ENCODE results near the gene URGCP.

The URGCP gene

DNA sequence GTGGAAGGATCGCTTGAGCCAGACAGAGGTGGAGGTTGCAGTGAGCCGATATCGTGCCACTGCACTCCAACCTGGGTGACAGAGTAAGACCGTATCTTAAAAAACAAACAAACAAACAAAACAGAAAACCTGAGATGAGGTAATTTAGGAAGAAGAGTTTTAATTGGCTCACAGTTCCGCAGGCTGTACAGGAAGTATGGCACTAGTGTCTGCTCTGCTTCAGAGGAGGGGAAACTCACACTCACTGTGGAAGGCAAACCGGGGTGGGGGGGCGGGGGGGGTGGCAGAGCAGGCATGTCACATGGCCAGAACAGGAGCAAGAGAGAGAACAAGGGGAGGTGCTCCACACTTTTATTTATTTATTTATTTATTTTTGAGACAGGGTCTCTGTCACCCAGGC is 24.9 kb upstream of the URGCP start:
- Histone ChIP-seq H3K27me3 (replicated peaks in 2 of 5; ENCODE audit: control insufficient read depth in 4 of 5, insufficient read depth in 5 of 5, low read length in 4 of 5) (no peaks in the 10 kb centered on the region), H3K4me3 (ENCODE audit: control insufficient read depth in 1 of 7, extremely low read depth in 1 of 7, insufficient read depth in 4 of 7, low read depth in 2 of 7, low read length in 6 of 7) (no peak overlapping the region), H3K36me3 (ENCODE audit: control insufficient read depth in 4 of 4, insufficient read depth in 4 of 4, low read length in 3 of 4) (no peaks in the 10 kb centered on the region), H3K4me1 (ENCODE audit: control extremely low read depth in 1 of 4, control insufficient read depth in 4 of 4, insufficient read depth in 4 of 4, low read length in 3 of 4) (peaks cover 3 to 10% (median 8%) of the 10 kb centered on the region in 4 experiments), H3K27ac (ENCODE audit: insufficient read depth in 1 of 2, low read depth in 1 of 2, low read length in 2 of 2, poor library complexity in 1 of 2, severe bottlenecking in 2 of 2) (no peak overlapping the region), H3K9me3 (ENCODE audit: control extremely low read depth in 1 of 5, control insufficient read depth in 4 of 5, insufficient read depth in 2 of 5, low read depth in 1 of 5, low read length in 4 of 5) (no peaks in the 10 kb centered on the region)
- peak in 2 of 3 donors; percentile 38 to 65 for DNase-seq
- WGBS (ENCODE audit: insufficient coverage), result no CpG with 5 or more reads among the region's 7 CpGs
- ChIA-PET CTCF (interaction anchor here (0.6 kb wide), 1 partner anchor 12 kb away, joined by 3 read pairs; no protein-coding TSS in a partner anchor), POLR2A (no interaction called here)

DNA sequence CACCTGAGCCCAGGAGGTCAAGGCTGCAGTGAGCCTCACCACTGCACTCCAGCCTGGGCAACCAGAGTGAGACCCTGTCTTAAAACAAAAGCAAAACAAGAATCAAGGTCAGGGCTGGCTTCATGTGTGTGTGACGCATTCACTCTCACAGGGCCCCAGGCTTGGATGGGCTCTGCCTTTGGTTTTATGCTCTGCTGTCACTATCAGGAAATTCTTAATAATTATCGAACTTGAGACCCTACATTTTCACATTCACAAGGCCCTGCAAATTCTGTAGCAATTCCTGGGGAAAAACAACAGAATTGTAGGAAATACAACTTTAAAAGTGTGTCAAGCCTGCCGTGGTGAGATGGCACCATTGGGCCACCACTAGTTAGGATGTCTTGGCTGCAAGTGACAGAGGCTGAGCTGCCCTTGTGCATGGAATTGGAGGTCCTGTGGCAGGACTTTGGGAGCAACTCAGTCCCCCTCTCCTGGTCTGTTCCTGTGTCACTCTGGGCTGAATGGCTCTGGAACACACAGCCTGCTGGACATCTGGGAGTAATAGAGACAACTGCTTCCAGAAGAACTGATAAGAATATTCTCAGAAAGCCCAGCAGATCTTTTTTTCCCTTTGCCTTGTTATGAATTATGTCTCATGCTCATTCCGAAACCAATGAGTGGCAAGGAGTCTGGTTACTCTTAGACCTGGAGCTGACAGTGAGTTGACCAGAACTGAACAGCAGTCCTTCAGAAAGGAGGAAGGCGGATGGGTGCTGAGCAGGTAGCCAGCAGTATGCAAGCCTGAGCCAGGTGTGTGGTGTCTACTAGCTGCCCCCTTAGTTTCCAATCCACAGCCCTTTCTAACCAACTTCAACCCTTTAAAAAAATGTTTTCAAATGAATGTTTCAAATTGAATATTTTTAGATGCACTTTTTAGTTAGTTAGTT is 23.4 kb upstream of the URGCP start:
- Histone ChIP-seq H3K9me3 (ENCODE audit: control extremely low read depth in 1 of 5, control insufficient read depth in 4 of 5, insufficient read depth in 2 of 5, low read depth in 1 of 5, low read length in 4 of 5) (no peaks in the 10 kb centered on the region), H3K36me3 (ENCODE audit: control insufficient read depth in 4 of 4, insufficient read depth in 4 of 4, low read length in 3 of 4) (no peaks in the 10 kb centered on the region), H3K4me3 (ENCODE audit: control insufficient read depth in 1 of 7, extremely low read depth in 1 of 7, insufficient read depth in 4 of 7, low read depth in 2 of 7, low read length in 6 of 7) (no peak overlapping the region), H3K27me3 (replicated peaks in 2 of 5; ENCODE audit: control insufficient read depth in 4 of 5, insufficient read depth in 5 of 5, low read length in 4 of 5) (no peaks in the 10 kb centered on the region), H3K27ac (ENCODE audit: insufficient read depth in 1 of 2, low read depth in 1 of 2, low read length in 2 of 2, poor library complexity in 1 of 2, severe bottlenecking in 2 of 2) (no peak overlapping the region), H3K4me1 (ENCODE audit: control extremely low read depth in 1 of 4, control insufficient read depth in 4 of 4, insufficient read depth in 4 of 4, low read length in 3 of 4) (peaks cover 3 to 22% (median 15%) of the 10 kb centered on the region in 4 experiments)
- WGBS (ENCODE audit: insufficient coverage), result 94% methylated on average over 4 of the region's 5 CpGs
- no peak for DNase-seq
- ChIA-PET POLR2A (no interaction called here), CTCF (no interaction called here)

DNA sequence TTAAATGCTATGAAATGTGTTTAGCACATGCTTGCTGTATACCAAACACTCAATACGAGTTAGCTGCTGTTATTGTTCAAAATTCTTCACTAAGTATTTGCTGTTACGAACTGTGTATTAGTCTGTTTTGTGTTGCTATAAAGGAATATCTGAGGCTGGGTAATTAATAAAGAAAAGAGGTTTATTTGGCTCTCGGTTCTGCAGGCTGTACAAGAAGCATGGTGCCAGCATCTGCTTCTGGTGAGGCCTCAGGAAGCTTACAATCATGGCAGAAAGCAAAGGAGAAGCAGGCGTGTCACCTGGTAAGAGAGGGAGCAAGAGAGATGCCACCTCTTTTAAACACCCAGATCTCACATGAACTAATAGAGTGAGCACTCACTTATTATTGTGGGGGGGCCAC is 21.4 kb upstream of the URGCP start:
- no peak overlapping the region for H3K27ac ChIP-seq (ENCODE audit: insufficient read depth in 1 of 2, low read depth in 1 of 2, low read length in 2 of 2, poor library complexity in 1 of 2, severe bottlenecking in 2 of 2)
- CTCF ChIA-PET, result interaction anchor here (1.5 kb wide), 1 partner anchor 10 kb away, joined by 4 read pairs; no protein-coding TSS in a partner anchor

DNA sequence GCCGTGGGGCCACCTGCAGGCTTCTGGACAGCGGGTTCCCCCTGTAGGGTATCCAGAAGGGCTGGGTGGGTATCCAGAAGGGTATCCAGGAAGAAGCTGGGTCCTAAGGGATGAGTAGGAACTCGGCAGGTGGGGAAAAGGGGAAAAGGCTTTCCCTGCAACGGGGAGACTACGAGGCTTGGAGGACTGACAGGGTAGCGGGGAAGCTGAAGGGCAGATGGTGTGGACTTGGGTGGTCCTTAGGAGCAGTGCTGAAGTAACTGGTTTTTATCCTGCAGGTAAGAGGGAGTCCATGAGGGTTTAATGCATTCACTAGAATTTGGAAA is 20.4 kb upstream of the URGCP start:
- WGBS (ENCODE audit: insufficient coverage), result 5% methylated on average over 4 of the region's 6 CpGs
- H3K27ac ChIP-seq (ENCODE audit: insufficient read depth in 1 of 2, low read depth in 1 of 2, low read length in 2 of 2, poor library complexity in 1 of 2, severe bottlenecking in 2 of 2), result peak overlapping the region in 1 of 2 experiments; percentile 82

More for the DNA sequence above, 21.4 kb upstream of the URGCP start:
- no peak for DNase-seq
- H3K9me3 ChIP-seq (ENCODE audit: control extremely low read depth in 1 of 5, control insufficient read depth in 4 of 5, insufficient read depth in 2 of 5, low read depth in 1 of 5, low read length in 4 of 5), result no peaks in the 10 kb centered on the region
- WGBS (ENCODE audit: insufficient coverage), result 95% methylated on average over 2 of the region's 4 CpGs
- POLR2A ChIA-PET, result no interaction called here
- no peaks in the 10 kb centered on the region for H3K36me3 ChIP-seq (ENCODE audit: control insufficient read depth in 4 of 4, insufficient read depth in 4 of 4, low read length in 3 of 4)
- H3K4me1 ChIP-seq (ENCODE audit: control extremely low read depth in 1 of 4, control insufficient read depth in 4 of 4, insufficient read depth in 4 of 4, low read length in 3 of 4), result peaks cover 3 to 22% (median 15%) of the 10 kb centered on the region in 4 experiments
- no peaks in the 10 kb centered on the region for H3K27me3 ChIP-seq (replicated peaks in 2 of 5; ENCODE audit: control insufficient read depth in 4 of 5, insufficient read depth in 5 of 5, low read length in 4 of 5)
- no peak overlapping the region for H3K4me3 ChIP-seq (ENCODE audit: control insufficient read depth in 1 of 7, extremely low read depth in 1 of 7, insufficient read depth in 4 of 7, low read depth in 2 of 7, low read length in 6 of 7)

DNA sequence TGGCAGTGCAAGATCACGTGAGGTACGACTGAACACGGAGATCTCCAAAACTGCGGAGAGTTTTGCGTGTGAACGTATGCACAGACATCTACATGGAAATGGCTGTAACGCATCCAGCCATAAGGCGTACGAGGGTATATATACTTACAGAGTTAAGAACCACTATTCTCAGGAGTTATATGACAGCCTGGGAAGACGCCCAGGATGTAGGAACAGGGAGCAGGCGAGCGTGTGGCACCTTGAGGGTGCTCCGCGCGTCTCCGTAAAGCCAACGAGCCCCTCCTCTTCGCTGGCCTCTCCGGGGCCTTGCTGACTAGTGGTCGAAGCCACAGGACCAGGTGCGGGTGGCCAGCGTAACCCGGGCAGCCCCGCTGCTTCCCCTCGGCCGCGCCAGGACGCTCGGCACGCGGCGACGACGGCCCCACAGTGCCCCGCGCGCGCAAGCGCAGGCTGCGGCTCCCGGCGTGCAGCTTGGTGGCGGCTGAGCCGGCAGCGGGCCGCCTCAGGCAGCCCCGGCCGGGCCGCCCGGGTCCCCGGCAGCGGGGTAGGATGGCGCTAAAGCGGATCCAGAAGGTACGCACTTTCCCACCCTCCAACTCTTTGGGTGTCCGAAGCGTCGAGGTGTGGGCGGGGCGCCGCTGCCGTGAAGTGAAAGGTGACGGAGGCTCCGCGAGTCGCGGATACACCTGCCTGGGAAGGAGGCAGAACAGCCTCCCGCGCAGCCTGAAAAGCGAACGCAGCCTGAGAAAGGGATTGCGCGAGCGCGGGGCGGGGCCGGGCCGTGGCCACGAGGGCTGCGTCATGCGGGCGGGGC is 19.8 kb upstream of the URGCP start, which contains the start of gene UBE2D4:
TSS of gene UBE2D4 (plus strand) at position 453 of the 814 bp plus-strand sequence. CDS start at position 550, 97 bp downstream.
- POLR2A ChIA-PET, result interaction anchor here (0.6 to 0.9 kb wide), 3 partner anchors 9 to 74 kb away, joined by 3 read pairs; no protein-coding TSS in a partner anchor
- Histone ChIP-seq H3K27me3 (replicated peaks in 2 of 5; ENCODE audit: control insufficient read depth in 4 of 5, insufficient read depth in 5 of 5, low read length in 4 of 5) (no peaks in the 10 kb centered on the region), H3K4me1 (ENCODE audit: control extremely low read depth in 1 of 4, control insufficient read depth in 4 of 4, insufficient read depth in 4 of 4, low read length in 3 of 4) (peaks cover 3 to 22% (median 15%) of the 10 kb centered on the region in 4 experiments), H3K9me3 (ENCODE audit: control extremely low read depth in 1 of 5, control insufficient read depth in 4 of 5, insufficient read depth in 2 of 5, low read depth in 1 of 5, low read length in 4 of 5) (no peaks in the 10 kb centered on the region), H3K4me3 (ENCODE audit: control insufficient read depth in 1 of 7, extremely low read depth in 1 of 7, insufficient read depth in 4 of 7, low read depth in 2 of 7, low read length in 6 of 7) (peak within 1 kb of the TSS; percentile 58 to 87 (median 74)), H3K36me3 (ENCODE audit: control insufficient read depth in 4 of 4, insufficient read depth in 4 of 4, low read length in 3 of 4) (no peaks in the 10 kb centered on the region), H3K27ac (ENCODE audit: insufficient read depth in 1 of 2, low read depth in 1 of 2, low read length in 2 of 2, poor library complexity in 1 of 2, severe bottlenecking in 2 of 2) (peak within 1 kb of the TSS; percentile 25 to 82)
- 0% methylated on average over 77 of the region's 82 CpGs for WGBS (ENCODE audit: insufficient coverage)
- CTCF ChIA-PET, result interaction anchor here (1.5 kb wide), 1 partner anchor 11 kb away, joined by 4 read pairs; no protein-coding TSS in a partner anchor
- peak; percentile 77 to 91 (median 86) for DNase-seq

More for the DNA sequence above, 20.4 kb upstream of the URGCP start:
- Histone ChIP-seq H3K4me3 (ENCODE audit: control insufficient read depth in 1 of 7, extremely low read depth in 1 of 7, insufficient read depth in 4 of 7, low read depth in 2 of 7, low read length in 6 of 7) (peak overlapping the region; percentile 58 to 87 (median 74)), H3K36me3 (ENCODE audit: control insufficient read depth in 4 of 4, insufficient read depth in 4 of 4, low read length in 3 of 4) (no peaks in the 10 kb centered on the region), H3K4me1 (ENCODE audit: control extremely low read depth in 1 of 4, control insufficient read depth in 4 of 4, insufficient read depth in 4 of 4, low read length in 3 of 4) (peaks cover 3 to 22% (median 15%) of the 10 kb centered on the region in 4 experiments), H3K9me3 (ENCODE audit: control extremely low read depth in 1 of 5, control insufficient read depth in 4 of 5, insufficient read depth in 2 of 5, low read depth in 1 of 5, low read length in 4 of 5) (no peaks in the 10 kb centered on the region), H3K27me3 (replicated peaks in 2 of 5; ENCODE audit: control insufficient read depth in 4 of 5, insufficient read depth in 5 of 5, low read length in 4 of 5) (no peaks in the 10 kb centered on the region)
- ChIA-PET POLR2A (interaction anchor here (0.6 to 0.9 kb wide), 3 partner anchors 21 to 75 kb away, joined by 3 to 4 read pairs (median 3); no protein-coding TSS in a partner anchor), CTCF (interaction anchor here (1.5 kb wide), 1 partner anchor 11 kb away, joined by 4 read pairs; no protein-coding TSS in a partner anchor)
- no peak for DNase-seq

DNA sequence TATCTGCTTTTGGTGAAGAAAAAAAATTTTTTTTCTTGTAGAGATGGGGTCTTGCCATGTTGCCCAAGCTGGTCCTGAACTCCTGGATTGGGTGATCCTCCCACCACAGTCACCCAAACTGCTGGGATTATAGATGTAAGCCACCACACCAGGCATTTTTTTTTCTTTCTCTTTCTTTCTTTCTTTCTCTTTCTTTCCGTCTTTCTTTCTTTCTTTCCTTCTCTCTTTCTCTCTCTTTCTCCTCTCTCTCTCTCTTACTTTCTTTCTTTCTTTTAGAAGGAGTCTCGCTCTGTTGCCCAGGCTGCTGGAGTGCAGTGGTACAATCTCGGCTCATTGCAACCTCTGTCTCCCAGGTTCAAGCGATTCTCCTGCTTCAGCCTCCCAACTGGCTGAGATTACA is 16.3 kb upstream of the URGCP start:
- no peak overlapping the region for H3K4me3 ChIP-seq (ENCODE audit: control insufficient read depth in 1 of 7, extremely low read depth in 1 of 7, insufficient read depth in 4 of 7, low read depth in 2 of 7, low read length in 6 of 7)
- no peaks in the 10 kb centered on the region for H3K9me3 ChIP-seq (ENCODE audit: control extremely low read depth in 1 of 5, control insufficient read depth in 4 of 5, insufficient read depth in 2 of 5, low read depth in 1 of 5, low read length in 4 of 5)
- ChIA-PET CTCF (no interaction called here), POLR2A (no interaction called here)
- no peaks in the 10 kb centered on the region for H3K27me3 ChIP-seq (replicated peaks in 2 of 5; ENCODE audit: control insufficient read depth in 4 of 5, insufficient read depth in 5 of 5, low read length in 4 of 5)
- no peak for DNase-seq
- H3K27ac ChIP-seq (ENCODE audit: insufficient read depth in 1 of 2, low read depth in 1 of 2, low read length in 2 of 2, poor library complexity in 1 of 2, severe bottlenecking in 2 of 2), result no peak overlapping the region
- H3K4me1 ChIP-seq (ENCODE audit: control extremely low read depth in 1 of 4, control insufficient read depth in 4 of 4, insufficient read depth in 4 of 4, low read length in 3 of 4), result peaks cover 3 to 22% (median 15%) of the 10 kb centered on the region in 4 experiments
- 97% methylated on average over 4 of the region's 4 CpGs for WGBS (ENCODE audit: insufficient coverage)
- H3K36me3 ChIP-seq (ENCODE audit: control insufficient read depth in 4 of 4, insufficient read depth in 4 of 4, low read length in 3 of 4), result peaks cover 0 to 8% (median 3%) of the 10 kb centered on the region in 4 experiments
